RWPE1 (cell line): Measurements from ENCODE around the gene S100P.

Experiments
- CTCF ChIA-PET: fragments of 350-600 bp; sonication (Branson Sonifier 250); formaldehyde crosslinking; extraction: SDS; loops from one replicate; lab custom pipeline; 2021; lab: Yijun Ruan, JAX
- POLR2A ChIA-PET: fragments of 400-600 bp; formaldehyde crosslinking; extraction: SDS; loops from one replicate; lab custom pipeline; 2020; ENCODE audit warnings: antibody characterized with exemption; ENCODE audit not compliant: low non-redundant PET; lab: Yijun Ruan, JAX
- DNase-seq: peaks from one replicate; pipeline ENCODE4 v3.0.0; 2012; ENCODE audit warnings: low spot score
- H3K27ac ChIP-seq: fragments of 450-650 bp; 2 replicates; pipeline ENCODE4 v1.5.1; 2017
- CTCF ChIP-seq: fragments of 450-650 bp; conservative IDR thresholded peaks from 2 replicates; pipeline ENCODE4 v1.5.1; 2017; ENCODE audit warnings: low read depth, mild to moderate bottlenecking

The S100P gene

GRCh38 chr4:6733358-6734164 is 39.9 kb downstream of the S100P start:
- no peak for TF ChIP-seq CTCF
- peak overlapping the region; percentile 88 for H3K27ac ChIP-seq
- ChIA-PET POLR2A (no interaction called here), CTCF (no interaction called here)
- DNase-seq, result no peak

DNA sequence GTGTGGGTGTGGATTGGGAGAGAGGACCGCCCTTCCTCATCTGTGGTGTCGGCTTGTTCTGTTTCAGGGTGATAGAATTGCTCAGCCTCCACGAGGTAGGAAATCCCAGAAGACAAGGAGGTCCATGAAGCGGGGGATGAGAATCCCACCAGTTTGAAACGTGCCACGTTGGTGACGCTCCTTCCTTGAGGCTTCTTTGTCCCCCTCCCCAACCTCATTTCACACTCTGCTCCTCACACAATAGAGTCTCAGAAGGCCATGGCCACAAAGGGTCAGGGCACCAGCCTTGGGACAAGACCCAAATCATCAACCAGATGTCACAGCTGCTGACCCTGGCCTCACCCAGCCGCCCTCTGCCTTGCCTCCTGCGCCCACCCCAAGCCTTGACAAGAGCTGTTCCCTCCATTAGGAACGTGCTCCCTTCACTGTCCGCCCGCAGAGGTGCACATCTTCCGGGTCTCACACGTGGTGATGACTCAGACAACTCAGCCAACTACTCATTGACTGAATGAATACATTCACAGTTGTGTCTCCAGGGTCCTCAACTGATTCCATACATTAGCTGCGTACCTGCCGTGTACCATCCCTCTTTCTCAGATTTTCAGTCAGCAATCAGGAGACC is 40.6 kb downstream of the S100P start:
- POLR2A ChIA-PET, result no interaction called here
- peak overlapping the region; percentile 88 for H3K27ac ChIP-seq
- no peak for DNase-seq
- TF ChIP-seq CTCF, result no peak
- CTCF ChIA-PET, result no interaction called here

- no peak for DNase-seq
- POLR2A ChIA-PET, result no interaction called here
These were observed 46.2 kb downstream of the S100P start for GRCh38 chr4:6739920-6740319.

DNA sequence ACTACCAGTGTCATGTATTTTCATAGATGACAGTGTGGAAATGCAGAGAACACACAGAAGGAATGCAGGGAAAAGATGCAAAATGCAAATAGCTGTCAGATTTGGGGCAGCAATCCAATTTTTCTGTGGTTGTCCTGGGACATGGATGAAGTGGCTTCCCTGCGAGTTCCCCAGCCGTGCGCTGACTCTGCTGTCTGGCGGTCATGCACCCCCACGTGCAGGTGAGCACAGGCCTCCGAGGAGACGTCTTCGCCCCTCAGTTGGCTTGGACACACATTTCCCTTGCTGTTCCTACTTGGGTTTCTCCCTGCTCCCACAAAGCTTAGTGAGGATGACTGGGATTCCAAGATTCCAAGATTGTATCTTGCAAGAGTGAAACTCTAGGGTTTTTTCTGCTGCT is 46.7 kb downstream of the S100P start:
- DNase-seq, result no peak
- ChIA-PET CTCF (no interaction called here), POLR2A (no interaction called here)
- H3K27ac ChIP-seq, result no peak overlapping the region
- no peak for TF ChIP-seq CTCF

More at GRCh38 chr4:6739920-6740319, 46.2 kb downstream of the S100P start:
- H3K27ac ChIP-seq, result no peak overlapping the region
- CTCF ChIA-PET, result no interaction called here
- TF ChIP-seq CTCF, result no peak

DNA sequence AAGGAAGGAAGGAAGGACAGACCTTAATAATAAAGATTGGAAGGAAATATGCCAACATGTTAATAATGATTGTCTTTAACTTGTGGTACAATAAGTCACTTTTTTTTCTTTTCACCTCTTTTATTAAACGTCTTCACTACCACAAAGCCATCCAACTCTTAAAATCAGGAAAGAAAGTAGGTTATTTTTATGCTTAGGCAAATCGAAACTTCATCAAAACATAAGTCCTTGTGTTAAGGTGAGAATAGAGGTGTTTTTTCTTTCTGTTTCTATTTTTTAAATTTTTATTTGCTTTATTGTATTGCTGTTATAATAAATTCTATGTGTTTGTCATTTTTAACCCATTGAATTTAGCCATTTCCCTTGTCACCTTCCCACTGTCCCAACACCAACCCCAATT is 48.8 kb downstream of the S100P start:
- no peak for TF ChIP-seq CTCF
- CTCF ChIA-PET, result no interaction called here
- no peak for DNase-seq
- POLR2A ChIA-PET, result no interaction called here
- H3K27ac ChIP-seq, result no peak overlapping the region

DNA sequence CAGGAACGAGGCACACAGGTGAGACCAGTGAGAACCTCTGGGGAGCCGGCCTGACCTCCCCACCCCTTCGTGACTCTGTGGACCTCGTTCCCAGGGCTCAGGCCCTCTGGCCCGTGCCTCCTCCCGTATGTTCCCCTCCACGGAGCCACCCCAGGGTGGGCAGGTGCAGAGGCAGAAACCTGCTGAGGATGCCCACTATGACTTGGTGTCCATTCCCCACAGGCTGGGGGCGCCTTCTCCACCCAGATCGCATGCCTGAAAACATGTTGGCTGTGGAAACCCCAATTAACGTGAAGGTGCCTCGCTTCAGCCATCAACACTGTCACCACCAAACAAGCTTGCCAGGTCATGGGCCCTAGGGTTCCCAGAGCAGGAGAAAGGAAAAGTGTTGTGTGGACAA is 49.3 kb downstream of the S100P start:
- DNase-seq, result no peak
- ChIA-PET POLR2A (no interaction called here), CTCF (no interaction called here)
- H3K27ac ChIP-seq, result no peak overlapping the region
- no peak for TF ChIP-seq CTCF
